Ectodermal cell (in vitro differentiated cells): ENCODE results near the gene RAMP1.

Experiments used
- H3K27ac ChIP-seq: 2 replicates; pipeline ENCODE4 v1.7.0; 2013; ENCODE audit warnings: mild to moderate bottlenecking, low read depth, low read length; ENCODE audit not compliant: insufficient read depth, poor library complexity, severe bottlenecking
- H3K27me3 ChIP-seq: 2 replicates; pipeline ENCODE4 v1.7.0; 2013; ENCODE audit warnings: mild to moderate bottlenecking, low read length; ENCODE audit not compliant: insufficient read depth, control insufficient read depth, poor library complexity, severe bottlenecking
- H3K36me3 ChIP-seq: one replicate; pipeline ENCODE4 v1.7.0; 2013; ENCODE audit warnings: low read length; ENCODE audit not compliant: control insufficient read depth, insufficient read depth
- H3K4me1 ChIP-seq: one replicate; pipeline ENCODE4 v1.7.0; 2013; ENCODE audit warnings: low read length; ENCODE audit not compliant: control insufficient read depth, insufficient read depth
- H3K4me3 ChIP-seq: 2 replicates; pipeline ENCODE4 v1.7.0; 2013; ENCODE audit warnings: low read depth, low read length, control low read depth; ENCODE audit not compliant: insufficient read depth
- H3K9me3 ChIP-seq: 2 replicates; pipeline ENCODE4 v1.7.0; 2013; ENCODE audit warnings: mild to moderate bottlenecking, low read length, moderate library complexity; ENCODE audit not compliant: control insufficient read depth
- WGBS, 2 experiments: methylation state at CpG; one replicate each; pipeline ENCODE4 v1.1.7; 2013; ENCODE audit warnings: missing lambda C conversion rate in 2 of 2; 5-methylcytosine and 5-hydroxymethylcytosine counted together

The RAMP1 gene

DNA sequence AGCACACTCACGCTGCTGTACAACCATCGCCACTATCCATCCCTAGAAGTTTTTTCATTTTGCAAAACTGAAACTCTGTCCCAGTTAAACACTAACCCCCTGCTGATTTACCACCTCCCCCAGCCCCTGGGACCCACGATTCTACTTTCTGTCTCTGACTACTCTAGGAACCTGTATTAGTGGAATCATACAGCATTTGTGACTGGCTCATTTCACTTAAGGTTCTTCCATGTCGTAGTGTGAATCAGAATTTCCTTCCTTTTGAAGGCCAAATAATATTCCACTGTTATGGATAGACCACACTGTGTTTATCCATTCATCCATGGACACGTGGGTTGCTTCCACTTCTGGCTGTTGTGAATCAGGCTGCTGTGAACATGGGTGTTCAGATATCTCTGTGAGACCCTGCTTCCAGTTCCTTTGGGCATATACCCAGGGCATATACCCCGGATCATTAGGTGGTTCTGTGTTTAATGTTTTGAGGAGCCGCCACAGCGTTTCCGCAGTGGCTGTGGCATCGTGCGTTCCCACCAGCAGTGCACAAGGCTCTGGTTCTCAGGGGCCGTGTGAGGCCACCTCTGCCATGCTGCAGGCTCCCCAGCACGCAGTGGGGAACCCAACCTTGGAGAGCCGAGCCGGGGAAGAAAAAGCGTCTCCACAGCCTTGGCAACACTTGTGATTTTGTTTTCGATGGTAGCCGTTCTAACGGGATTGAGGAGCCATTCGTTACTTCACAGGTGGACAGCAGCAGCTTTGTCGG lies 10.1 kb downstream of the RAMP1 start:
- no peaks in the 10 kb centered on the region for H3K27me3 ChIP-seq
- H3K27ac ChIP-seq = no peak overlapping the region
- no peaks in the 10 kb centered on the region for H3K36me3 ChIP-seq
- H3K4me3 ChIP-seq = no peak overlapping the region
- H3K9me3 ChIP-seq = no peaks in the 10 kb centered on the region
- peaks cover 1% of the 10 kb centered on the region for H3K4me1 ChIP-seq
- 95% methylated on average over 21 of the region's 21 CpGs for WGBS, 2 experiments

DNA sequence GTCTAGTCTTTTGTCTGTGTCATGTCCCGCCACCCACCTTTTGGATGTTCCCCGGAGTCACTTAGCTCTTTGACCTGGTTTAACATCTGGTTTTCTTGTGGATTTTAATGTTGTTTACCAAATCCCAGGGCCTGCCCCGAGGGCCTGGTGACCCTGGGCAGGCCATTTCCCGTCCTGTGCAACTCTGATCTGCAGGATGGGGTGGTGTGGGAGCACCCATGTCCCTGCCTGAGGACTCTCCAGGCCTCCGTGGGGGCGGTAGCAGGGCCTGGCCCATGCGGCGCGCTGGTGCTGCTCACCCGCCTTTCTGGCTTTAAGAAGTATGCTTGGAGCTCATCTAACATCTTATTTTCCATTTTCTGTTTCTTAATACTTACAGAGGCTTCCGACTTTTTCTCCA lies 10.7 kb downstream of the RAMP1 start:
- 90 to 93% methylated on average over 11 of the region's 11 CpGs for WGBS, 2 experiments
- no peak overlapping the region for H3K27ac ChIP-seq

DNA sequence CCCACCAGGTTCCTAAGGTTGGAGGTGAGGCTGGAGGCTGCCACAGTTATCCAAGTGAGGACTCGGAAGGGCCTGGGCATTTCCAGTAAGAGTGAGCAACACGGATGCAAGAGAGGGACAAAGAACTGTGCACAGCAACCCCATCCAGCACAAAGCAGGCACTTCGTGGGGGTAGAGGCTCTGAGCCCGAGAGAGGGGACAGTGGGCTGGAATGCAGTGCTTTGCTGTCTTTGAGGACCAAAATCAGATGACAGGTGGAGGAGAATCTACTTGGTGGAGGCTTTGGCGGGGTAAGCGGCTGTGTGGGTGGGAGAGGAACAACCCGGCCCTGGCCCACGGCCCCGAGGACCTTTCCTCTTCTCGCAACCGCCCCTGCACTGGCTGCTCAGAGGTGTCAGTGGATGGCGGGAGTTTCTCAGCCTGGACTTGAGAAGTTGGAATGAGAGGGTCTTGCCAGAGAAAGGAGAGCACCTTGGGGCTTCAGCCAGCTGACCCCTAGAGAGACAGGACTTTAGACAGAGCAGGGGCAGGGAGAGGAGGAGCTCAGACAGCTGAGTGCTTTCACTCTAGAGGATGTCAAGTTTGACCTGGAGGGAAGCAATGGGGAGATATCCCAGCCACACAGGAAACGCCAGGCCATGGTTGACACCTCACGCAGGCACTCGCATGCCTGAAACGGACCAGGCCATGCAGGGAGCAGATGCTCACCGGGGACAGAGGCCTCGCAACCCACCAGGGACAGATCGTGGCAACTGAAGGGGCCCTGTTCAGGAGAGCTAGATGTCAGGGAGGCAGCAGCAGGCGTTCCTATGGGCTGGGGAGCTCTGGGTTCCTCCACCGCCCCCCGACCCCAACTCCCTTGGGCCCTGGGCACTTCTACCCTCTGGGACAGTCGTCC lies 11.6 kb downstream of the RAMP1 start:
- Histone ChIP-seq H3K27ac (no peak overlapping the region), H3K27me3 (no peaks in the 10 kb centered on the region), H3K9me3 (no peaks in the 10 kb centered on the region), H3K4me1 (no peaks in the 10 kb centered on the region), H3K36me3 (no peaks in the 10 kb centered on the region), H3K4me3 (no peak overlapping the region)
- 89% methylated on average over 23 of the region's 23 CpGs for WGBS, 2 experiments

More for the DNA sequence above, 10.7 kb downstream of the RAMP1 start:
- H3K9me3 ChIP-seq = no peaks in the 10 kb centered on the region
- no peak overlapping the region for H3K4me3 ChIP-seq
- H3K36me3 ChIP-seq = no peaks in the 10 kb centered on the region
- no peaks in the 10 kb centered on the region for H3K4me1 ChIP-seq
- H3K27me3 ChIP-seq = no peaks in the 10 kb centered on the region

DNA sequence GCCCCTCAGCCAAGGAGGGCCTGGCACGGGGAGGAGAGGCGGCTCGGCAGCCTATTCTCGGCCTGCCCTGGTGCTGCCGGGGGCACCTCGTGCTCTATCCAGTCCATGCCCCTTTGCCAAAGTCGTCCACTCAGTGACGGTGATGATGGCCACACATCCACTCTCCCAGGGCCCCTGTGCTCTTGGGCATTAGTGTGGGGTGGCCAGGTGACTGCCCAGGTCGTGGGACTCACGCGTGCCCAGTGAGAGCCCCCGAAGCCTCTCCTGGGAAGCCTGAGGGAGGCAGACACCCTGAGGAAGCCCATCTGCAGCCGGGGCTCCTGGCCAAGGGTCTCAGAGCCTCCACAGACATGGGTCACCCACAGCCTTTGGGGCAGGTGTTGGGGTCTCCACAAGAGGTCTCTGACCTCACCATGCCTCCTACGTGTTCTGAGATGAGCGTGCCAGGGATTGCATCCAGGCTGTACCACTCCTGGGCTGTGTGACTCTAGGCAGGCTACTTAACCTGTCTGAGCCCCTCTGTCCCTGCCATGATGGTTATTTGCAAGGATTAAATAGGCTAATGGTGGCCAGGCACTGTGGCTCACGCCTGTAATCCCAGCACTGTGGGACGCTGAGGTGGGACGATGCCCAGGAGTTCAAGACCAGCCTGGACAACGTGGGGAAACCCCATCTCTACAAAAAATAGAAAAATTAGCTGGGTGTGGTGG lies 12.9 kb downstream of the RAMP1 start:
- WGBS, 2 experiments = 93 to 96% methylated on average over 19 of the region's 19 CpGs
- Histone ChIP-seq H3K27ac (no peak overlapping the region), H3K36me3 (no peaks in the 10 kb centered on the region), H3K9me3 (no peaks in the 10 kb centered on the region), H3K27me3 (no peaks in the 10 kb centered on the region), H3K4me3 (no peak overlapping the region), H3K4me1 (no peaks in the 10 kb centered on the region)

DNA sequence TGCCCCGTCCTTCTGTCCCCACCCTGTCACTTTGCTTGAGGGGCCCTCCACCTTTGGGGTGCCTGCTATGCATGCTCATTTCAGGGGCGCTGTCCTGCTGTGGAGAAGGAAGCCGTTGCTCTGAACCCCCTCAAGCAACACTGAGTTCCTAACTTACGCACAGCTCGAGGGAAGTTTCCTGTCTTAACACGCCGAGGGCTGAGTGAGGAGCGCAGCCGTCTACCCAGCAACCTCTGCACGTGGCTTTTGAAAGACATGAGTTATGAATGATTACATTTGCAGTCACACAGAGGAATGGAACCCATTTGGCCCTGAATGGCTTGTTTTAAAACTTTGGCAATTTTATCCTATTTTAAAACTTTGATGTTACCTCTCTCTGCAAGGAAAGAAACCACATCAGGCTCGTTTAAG lies 14.0 kb downstream of the RAMP1 start:
- 91 to 94% methylated on average over 11 of the region's 11 CpGs for WGBS, 2 experiments
- no peaks in the 10 kb centered on the region for H3K4me1 ChIP-seq

DNA sequence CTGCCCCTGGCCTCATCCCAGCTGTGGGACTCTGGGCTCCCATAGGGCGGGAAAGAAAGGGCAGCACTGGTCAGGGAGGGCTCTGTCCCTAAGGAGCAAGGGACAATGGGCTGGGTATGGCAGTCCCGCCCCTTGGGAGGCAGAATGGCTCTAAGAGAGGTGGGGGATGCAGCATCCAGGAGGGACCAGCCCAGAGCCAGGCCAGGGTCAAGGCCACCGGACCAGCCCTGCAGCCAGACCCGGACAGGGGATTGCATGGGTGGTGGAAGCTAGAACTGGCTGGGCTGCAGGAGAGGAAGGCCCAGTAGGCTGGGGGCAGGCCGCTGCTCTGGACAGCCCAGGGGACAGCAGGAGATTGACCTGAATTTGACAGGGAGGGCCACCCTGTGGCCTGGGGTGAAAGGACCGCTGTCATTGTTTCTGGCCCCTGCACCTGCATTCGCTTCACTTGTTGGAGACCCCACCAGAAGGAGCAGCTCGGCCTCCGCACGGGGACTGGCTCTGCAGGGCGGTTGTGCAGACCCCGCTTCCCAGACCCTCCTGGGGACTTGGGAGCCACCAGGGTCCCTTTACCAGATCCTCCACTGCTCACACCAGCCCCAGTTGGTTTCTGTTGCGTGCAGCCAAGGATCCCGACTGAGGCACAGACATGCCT lies 14.6 kb downstream of the RAMP1 start:
- no peak overlapping the region for H3K4me3 ChIP-seq
- H3K4me1 ChIP-seq = no peaks in the 10 kb centered on the region
- H3K9me3 ChIP-seq = no peaks in the 10 kb centered on the region
- H3K27ac ChIP-seq = no peak overlapping the region
- WGBS, 2 experiments = 91 to 92% methylated on average over 14 of the region's 14 CpGs
- H3K27me3 ChIP-seq = no peaks in the 10 kb centered on the region
- H3K36me3 ChIP-seq = no peaks in the 10 kb centered on the region

More for the DNA sequence above, 14.0 kb downstream of the RAMP1 start:
- Histone ChIP-seq H3K4me3 (no peak overlapping the region), H3K27me3 (no peaks in the 10 kb centered on the region), H3K36me3 (no peaks in the 10 kb centered on the region), H3K27ac (no peak overlapping the region), H3K9me3 (no peaks in the 10 kb centered on the region)

DNA sequence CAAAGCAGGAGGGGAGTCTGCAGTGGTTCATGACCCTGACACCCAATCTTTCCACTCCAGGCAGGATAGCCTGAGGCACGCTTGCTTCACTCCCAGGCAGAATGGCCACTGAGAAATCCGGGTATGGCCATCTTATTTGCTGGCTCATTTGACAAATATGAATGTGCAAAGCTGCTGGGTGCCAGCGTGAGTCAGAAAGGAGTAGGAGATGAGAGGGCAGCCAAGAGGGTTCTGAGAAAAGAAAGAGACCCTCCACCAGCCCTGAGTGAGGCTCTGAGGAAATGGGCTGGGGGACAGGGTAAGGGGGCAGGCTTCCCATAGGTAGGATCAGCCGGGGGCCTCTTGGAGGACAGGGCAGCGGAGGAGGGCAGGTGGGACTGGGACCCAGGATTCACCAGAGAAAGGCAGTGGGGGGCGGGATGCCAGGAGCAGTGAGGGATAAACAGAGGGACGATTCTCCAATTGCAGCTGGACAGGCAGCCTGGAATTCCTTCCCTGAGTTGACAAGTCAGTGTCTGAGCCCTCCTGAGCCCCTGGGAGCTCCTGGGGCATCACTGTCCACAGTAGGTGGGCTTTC lies 15.2 kb downstream of the RAMP1 start:
- no peaks in the 10 kb centered on the region for H3K4me1 ChIP-seq
- no peaks in the 10 kb centered on the region for H3K9me3 ChIP-seq
- no peaks in the 10 kb centered on the region for H3K36me3 ChIP-seq
- no peak overlapping the region for H3K27ac ChIP-seq
- WGBS, 2 experiments = 87 to 88% methylated on average over 7 of the region's 7 CpGs
- no peak overlapping the region for H3K4me3 ChIP-seq
- H3K27me3 ChIP-seq = no peaks in the 10 kb centered on the region

DNA sequence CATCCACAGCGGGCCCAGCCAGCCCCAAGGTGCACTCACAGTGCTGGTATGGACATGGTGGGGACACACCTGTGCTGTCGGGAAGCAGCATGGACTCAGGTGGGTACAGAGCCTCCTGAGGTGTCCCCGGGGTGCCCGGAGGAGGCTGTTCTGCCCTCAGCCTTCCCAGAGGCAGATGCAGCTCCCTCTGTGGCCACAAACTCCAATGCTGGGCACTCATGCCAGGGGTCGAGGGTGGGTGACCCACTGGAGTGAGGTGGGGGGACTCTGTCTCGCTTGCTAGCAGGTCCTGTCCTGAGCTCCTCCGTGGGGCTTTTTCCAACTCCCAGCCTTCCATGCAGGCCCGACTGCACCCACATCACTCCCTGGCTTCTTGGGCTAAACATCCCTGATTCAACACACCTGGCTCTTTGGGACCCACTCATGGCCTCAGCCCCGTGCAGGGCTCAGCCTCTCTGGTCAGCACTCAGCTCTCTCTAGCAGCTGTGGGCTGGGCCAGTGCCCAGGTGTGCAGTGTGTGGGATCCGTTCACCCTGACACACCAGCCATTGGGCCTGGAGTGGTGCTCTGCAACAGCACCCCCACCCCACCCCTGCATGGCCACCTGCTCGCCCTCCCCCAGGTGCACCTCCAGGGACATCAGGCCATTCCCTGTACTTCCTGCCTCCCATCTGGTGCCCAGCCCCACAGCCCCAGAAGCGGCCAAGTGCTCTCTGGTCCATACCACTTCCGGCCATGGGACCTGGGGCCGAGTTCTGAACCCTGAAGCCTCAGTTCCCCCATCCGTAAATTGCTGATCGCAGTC lies 16.0 kb downstream of the RAMP1 start:
- H3K27me3 ChIP-seq = no peaks in the 10 kb centered on the region

DNA sequence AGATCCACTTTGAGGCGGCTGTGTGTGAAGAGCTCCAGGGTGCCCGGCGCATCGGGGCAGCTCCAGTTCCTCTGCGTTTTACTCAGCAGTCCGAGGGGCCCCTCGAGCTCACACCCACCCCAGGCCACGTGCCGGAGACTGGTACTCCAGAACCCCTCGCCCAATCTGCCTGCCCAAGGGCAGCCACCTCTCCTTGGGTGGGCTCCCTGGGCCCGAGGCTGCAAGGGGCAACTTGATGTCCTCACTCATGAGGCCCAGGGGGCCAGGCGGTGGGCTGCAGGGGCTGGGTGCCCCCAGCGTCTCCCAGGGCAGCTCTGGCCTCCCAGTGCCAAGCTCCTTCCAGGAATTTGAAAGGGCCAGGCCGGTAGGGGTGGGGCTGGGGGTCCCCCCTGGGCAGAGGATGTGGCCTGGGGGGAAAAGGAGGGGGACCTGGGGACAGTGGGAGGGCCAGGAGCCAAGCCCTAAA lies 16.7 kb downstream of the RAMP1 start:
- 85 to 89% methylated on average over 14 of the region's 14 CpGs for WGBS, 2 experiments
- H3K4me3 ChIP-seq = no peak overlapping the region
- no peak overlapping the region for H3K27ac ChIP-seq
- H3K4me1 ChIP-seq = no peaks in the 10 kb centered on the region
- no peaks in the 10 kb centered on the region for H3K27me3 ChIP-seq
- H3K9me3 ChIP-seq = no peaks in the 10 kb centered on the region
- H3K36me3 ChIP-seq = no peaks in the 10 kb centered on the region

More for the DNA sequence above, 16.0 kb downstream of the RAMP1 start:
- no peak overlapping the region for H3K27ac ChIP-seq
- no peaks in the 10 kb centered on the region for H3K9me3 ChIP-seq
- WGBS, 2 experiments = 83 to 84% methylated on average over 16 of the region's 16 CpGs
- H3K4me3 ChIP-seq = no peak overlapping the region
- H3K36me3 ChIP-seq = no peaks in the 10 kb centered on the region
- H3K4me1 ChIP-seq = no peaks in the 10 kb centered on the region
